Fibroblast of mammary gland (primary cell): Measurements from ENCODE around the gene KDM7A.

ENCODE experiments used
- DNase-seq: peaks from one replicate; pipeline ENCODE4 v3.0.0-alpha.2; 2010; ENCODE audit warnings: low read depth
- H3K4me3 ChIP-seq: 2 replicates; pipeline ENCODE4 v1.5.1; 2011; ENCODE audit warnings: low read depth, mild to moderate bottlenecking, low read length, moderate library complexity; ENCODE audit not compliant: control insufficient read depth
- TF ChIP-seq, protein P1 (sequence below): conservative IDR thresholded peaks from 2 replicates; pipeline ENCODE4 v1.5.1; 2011; ENCODE audit warnings: low read depth, low read length, inconsistent platforms; ENCODE audit not compliant: control insufficient read depth, insufficient read depth

The KDM7A gene

DNA sequence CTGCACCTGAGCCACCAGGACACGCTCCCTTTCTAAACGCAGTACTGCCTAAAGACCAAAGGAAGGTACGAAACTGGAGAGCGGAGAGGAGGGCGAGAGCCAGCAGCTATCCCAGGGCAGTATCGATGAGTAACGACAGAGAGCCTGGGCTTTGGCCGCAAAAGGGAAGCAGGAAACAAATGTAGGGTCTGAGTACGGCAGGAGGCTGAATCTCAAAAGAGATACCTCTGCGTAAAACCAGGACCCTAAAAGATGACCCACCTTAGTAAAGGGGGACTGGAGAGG is 134.5 kb downstream of the KDM7A start:
- TF ChIP-seq, protein P1, sequence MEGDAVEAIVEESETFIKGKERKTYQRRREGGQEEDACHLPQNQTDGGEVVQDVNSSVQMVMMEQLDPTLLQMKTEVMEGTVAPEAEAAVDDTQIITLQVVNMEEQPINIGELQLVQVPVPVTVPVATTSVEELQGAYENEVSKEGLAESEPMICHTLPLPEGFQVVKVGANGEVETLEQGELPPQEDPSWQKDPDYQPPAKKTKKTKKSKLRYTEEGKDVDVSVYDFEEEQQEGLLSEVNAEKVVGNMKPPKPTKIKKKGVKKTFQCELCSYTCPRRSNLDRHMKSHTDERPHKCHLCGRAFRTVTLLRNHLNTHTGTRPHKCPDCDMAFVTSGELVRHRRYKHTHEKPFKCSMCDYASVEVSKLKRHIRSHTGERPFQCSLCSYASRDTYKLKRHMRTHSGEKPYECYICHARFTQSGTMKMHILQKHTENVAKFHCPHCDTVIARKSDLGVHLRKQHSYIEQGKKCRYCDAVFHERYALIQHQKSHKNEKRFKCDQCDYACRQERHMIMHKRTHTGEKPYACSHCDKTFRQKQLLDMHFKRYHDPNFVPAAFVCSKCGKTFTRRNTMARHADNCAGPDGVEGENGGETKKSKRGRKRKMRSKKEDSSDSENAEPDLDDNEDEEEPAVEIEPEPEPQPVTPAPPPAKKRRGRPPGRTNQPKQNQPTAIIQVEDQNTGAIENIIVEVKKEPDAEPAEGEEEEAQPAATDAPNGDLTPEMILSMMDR: no peak
- no peak overlapping the region for H3K4me3 ChIP-seq
- no peak for DNase-seq

DNA sequence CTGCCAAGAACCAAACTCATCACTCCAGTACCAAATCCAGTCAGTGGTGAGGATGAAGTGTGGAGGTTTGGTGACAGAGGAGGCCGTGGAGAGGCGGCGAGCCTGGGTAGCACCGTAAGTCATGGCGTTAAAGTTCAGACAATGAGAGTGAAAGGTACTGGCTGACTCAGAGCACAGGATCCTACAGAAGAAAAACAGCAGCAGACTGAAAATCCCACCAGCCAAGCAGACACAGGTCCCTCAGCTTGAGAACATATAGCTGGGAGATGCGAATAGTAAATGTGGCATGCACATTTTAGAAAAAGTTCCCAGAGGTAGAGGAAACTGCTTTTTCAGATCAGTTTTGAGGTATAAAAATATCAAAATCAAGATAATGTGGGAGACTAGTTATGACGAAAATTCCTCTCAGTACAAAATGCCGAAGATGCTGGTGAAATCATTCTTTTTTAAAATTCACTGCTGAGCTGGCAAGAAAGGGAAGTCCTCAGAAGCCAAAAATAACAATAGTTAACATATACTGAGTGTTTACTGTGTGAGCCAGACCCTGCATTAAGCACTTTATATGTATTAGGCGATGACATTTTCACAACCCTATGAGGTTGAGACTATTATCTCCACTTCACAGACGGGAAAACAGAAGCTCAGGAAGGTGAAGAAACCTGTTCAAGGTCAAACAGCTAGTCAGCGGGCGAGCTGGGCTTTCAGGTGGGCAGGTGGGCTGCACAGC is 135.0 kb downstream of the KDM7A start:
- TF ChIP-seq, protein P1: no peak
- DNase-seq: no peak
- H3K4me3 ChIP-seq: no peak overlapping the region

DNA sequence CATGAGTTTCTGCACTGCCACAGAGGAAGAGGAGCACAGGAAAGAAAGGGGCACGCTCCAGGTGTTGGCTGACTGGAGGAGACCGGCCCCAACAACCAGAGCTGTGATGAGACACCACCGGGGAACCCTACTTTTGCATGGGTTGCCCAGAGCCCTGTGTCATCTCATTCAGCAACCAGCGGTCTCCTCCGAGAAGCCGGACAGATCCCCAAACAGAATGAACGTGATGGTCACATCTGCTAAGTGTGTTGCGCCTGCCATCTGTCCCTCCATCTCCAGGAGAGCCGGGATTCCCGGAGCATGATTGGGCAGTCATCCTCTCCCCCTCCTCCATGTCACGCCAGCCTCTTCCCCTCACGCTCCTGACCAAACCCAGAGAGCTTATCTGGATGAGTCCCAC is 136.9 kb downstream of the KDM7A start:
- TF ChIP-seq, protein P1: no peak
- DNase-seq: no peak
- H3K4me3 ChIP-seq: no peak overlapping the region

DNA sequence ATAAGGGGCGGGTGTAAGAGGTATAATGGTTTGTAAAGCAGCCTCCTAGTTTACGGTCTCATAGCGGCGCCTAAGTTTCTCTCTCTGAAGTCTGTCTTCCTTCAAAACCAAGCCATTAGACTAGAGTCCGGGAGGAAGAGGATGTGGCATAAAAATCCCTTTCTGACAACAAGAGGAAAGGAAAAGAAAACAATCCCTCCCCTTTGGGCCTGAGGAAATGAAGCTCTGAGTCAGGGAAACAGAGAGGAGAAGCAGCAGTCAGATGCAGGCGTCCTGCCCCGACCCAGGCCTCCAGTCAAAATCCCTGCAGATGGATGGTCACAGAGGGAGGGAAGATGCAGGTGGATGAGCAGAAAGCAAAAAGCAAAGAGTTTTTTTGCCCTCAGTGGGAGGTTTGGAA is 137.7 kb downstream of the KDM7A start:
- H3K4me3 ChIP-seq: no peak overlapping the region
- no peak for DNase-seq
- TF ChIP-seq, protein P1: no peak

DNA sequence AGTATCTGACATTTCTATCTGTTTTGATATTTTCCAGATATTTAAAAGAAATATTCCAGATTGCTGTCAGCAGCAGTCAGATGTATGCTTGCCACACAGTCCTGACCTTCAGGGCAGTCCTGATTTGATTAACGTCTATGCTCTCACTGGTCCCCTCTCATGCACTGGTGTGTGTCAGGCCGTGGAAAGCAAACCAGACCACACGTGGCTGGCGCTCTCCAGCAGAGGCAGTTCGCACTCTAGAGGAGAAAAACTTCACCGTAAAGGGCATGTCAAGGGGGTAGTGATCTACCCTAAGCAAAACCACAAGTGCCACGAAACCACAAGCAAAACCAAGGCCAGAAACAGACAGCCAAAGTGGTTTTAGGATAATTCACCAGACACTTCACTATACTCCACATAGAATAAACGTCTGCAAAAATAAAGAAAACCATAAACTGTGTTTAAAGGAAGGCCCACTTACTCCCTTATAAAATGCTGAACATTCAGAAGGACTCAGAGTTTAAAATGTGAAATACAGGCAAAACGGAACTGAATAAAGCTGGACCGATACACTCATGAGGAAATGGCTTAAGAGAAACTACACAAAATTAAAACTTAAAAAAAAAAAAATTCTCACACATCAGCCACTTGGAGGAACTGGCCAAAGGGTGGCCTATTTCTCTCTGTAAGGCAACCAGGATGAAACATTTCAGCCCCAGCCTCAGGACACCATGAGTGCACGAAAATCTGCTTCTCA is 140.4 kb downstream of the KDM7A start:
- H3K4me3 ChIP-seq: no peak overlapping the region
- TF ChIP-seq, protein P1: no peak
- DNase-seq: peak; percentile 23

DNA sequence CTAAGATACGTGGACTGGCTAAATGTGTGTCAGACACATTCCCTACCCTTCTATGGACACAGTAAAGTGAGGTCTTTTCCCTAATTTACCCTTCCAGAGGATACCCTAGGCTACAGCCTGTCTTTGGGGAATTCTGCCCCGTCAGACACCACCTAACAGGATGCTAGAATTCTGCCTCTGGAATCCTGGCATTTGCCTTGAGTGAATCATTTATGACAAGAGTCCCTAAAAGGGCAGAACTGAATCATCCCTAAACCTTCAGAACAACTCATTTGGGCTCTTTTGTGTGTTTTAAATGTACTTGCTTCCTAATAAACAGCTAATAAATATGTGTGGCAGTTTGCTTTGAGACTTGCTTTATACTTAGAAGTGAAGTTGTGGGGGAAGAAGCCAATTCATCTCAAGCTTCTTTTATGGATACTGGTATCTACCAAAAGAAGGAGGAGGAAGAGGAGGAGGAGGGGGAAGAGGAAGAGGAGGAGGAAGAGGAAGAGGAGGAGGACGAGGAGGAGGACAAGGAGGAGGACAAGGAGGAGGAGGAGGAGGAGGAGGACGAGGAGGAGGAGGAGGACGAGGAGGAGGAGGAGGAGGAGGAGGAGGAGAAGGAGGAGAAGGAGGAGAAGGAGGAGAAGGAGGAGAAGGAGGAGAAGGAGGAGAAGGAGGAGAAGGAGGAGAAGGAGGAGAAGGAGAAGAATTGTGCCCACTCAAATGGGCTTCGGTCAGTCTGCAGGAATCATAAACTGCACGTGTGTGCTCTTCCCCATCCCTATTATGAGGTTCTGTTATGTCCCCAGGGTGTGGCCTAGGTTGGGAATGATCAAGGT is 141.2 kb downstream of the KDM7A start:
- TF ChIP-seq, protein P1: no peak
- DNase-seq: peak; percentile 87
- H3K4me3 ChIP-seq: no peak overlapping the region
